Activated naive CD8-positive, alpha-beta T cell (primary cell): ENCODE results near the gene SLC22A13.
"Not testable (repeated sequence)": the region's sequence is repeated elsewhere in the genome, so short reads cannot be mapped to it uniquely, and the experiment has no call there.

Experiments used
- H3K27ac Mint-ChIP-seq: one replicate; pipeline ENCODE4 v1.8.0; 2021; ENCODE audit warnings: mixed read lengths
- H3K27me3 Mint-ChIP-seq: one replicate; pipeline ENCODE4 v1.8.0; 2021; ENCODE audit warnings: mixed read lengths
- H3K36me3 Mint-ChIP-seq: one replicate; pipeline ENCODE4 v1.8.0; 2021; ENCODE audit warnings: mixed read lengths
- H3K4me1 Mint-ChIP-seq: one replicate; pipeline ENCODE4 v1.8.0; 2021; ENCODE audit warnings: low read depth, mixed read lengths
- H3K4me3 Mint-ChIP-seq: one replicate; pipeline ENCODE4 v1.8.0; 2021; ENCODE audit warnings: mild to moderate bottlenecking, mixed read lengths
- H3K9me3 Mint-ChIP-seq: one replicate; pipeline ENCODE4 v1.8.0; 2021; ENCODE audit warnings: low read depth, mixed read lengths

Gene SLC22A13

GRCh38 chr3:38275658-38276057 lies 10.0 kb downstream of the SLC22A13 start:
- H3K9me3 Mint-ChIP-seq: no peaks in the 10 kb centered on the region
- no peak overlapping the region for H3K27ac Mint-ChIP-seq
- peaks cover 8% of the 10 kb centered on the region for H3K36me3 Mint-ChIP-seq
- no peaks in the 10 kb centered on the region for H3K27me3 Mint-ChIP-seq
- H3K4me1 Mint-ChIP-seq: no peaks in the 10 kb centered on the region
- H3K4me3 Mint-ChIP-seq: no peak overlapping the region

- no peaks in the 10 kb centered on the region for H3K9me3 Mint-ChIP-seq
- peaks cover 5% of the 10 kb centered on the region for H3K36me3 Mint-ChIP-seq
- H3K27me3 Mint-ChIP-seq: no peaks in the 10 kb centered on the region
- no peaks in the 10 kb centered on the region for H3K4me1 Mint-ChIP-seq
- H3K4me3 Mint-ChIP-seq: no peak overlapping the region
- no peak overlapping the region for H3K27ac Mint-ChIP-seq
Observed at GRCh38 chr3:38276081-38276916, 10.7 kb downstream of the SLC22A13 start.

GRCh38 chr3:38276917-38277630 lies 11.5 kb downstream of the SLC22A13 start:
- Mint-ChIP-seq H3K36me3 (peaks cover 5% of the 10 kb centered on the region), H3K27me3 (no peaks in the 10 kb centered on the region), H3K9me3 (no peaks in the 10 kb centered on the region), H3K4me1 (no peaks in the 10 kb centered on the region), H3K4me3 (no peak overlapping the region), H3K27ac (no peak overlapping the region)

GRCh38 chr3:38278841-38279240 lies 13.2 kb downstream of the SLC22A13 start:
- Mint-ChIP-seq H3K4me1 (no peaks in the 10 kb centered on the region), H3K27me3 (no peaks in the 10 kb centered on the region), H3K36me3 (peaks cover 5% of the 10 kb centered on the region), H3K27ac (no peak overlapping the region), H3K9me3 (no peaks in the 10 kb centered on the region), H3K4me3 (no peak overlapping the region)

GRCh38 chr3:38281895-38282686 lies 16.5 kb downstream of the SLC22A13 start, which contains the start of gene SLC22A14:
Gene SLC22A14, plus strand, starts transcription at chr3:38282294. Its CDS starts 23,733 bp downstream, at chr3:38306027.
- Mint-ChIP-seq H3K27ac (no peak within 1 kb of the TSS), H3K4me1 (no peaks in the 10 kb centered on the region), H3K4me3 (no peak within 1 kb of the TSS), H3K9me3 (no peaks in the 10 kb centered on the region), H3K36me3 (no peaks in the 10 kb centered on the region), H3K27me3 (no peaks in the 10 kb centered on the region)

GRCh38 chr3:38283810-38284755 lies 18.5 kb downstream of the SLC22A13 start:
- Mint-ChIP-seq H3K27ac (no peak overlapping the region), H3K4me3 (no peak overlapping the region), H3K27me3 (no peaks in the 10 kb centered on the region), H3K4me1 (no peaks in the 10 kb centered on the region), H3K36me3 (no peaks in the 10 kb centered on the region), H3K9me3 (no peaks in the 10 kb centered on the region)

GRCh38 chr3:38284756-38285150 lies 19.1 kb downstream of the SLC22A13 start:
- no peaks in the 10 kb centered on the region for H3K9me3 Mint-ChIP-seq
- no peak overlapping the region for H3K27ac Mint-ChIP-seq

GRCh38 chr3:38289286-38290217 lies 23.9 kb downstream of the SLC22A13 start:
- not testable (repeated sequence) for H3K4me3 Mint-ChIP-seq, H3K27me3 Mint-ChIP-seq, H3K4me1 Mint-ChIP-seq, H3K36me3 Mint-ChIP-seq, H3K27ac Mint-ChIP-seq, H3K9me3 Mint-ChIP-seq

More at GRCh38 chr3:38284756-38285150, 19.1 kb downstream of the SLC22A13 start:
- no peaks in the 10 kb centered on the region for H3K36me3 Mint-ChIP-seq
- no peaks in the 10 kb centered on the region for H3K27me3 Mint-ChIP-seq
- H3K4me1 Mint-ChIP-seq: no peaks in the 10 kb centered on the region
- no peak overlapping the region for H3K4me3 Mint-ChIP-seq

- H3K27me3 Mint-ChIP-seq, H3K9me3 Mint-ChIP-seq, H3K27ac Mint-ChIP-seq, H3K4me1 Mint-ChIP-seq, H3K4me3 Mint-ChIP-seq, H3K36me3 Mint-ChIP-seq: not testable (repeated sequence)
Observed at GRCh38 chr3:38297053-38297452, 31.4 kb downstream of the SLC22A13 start.

GRCh38 chr3:38297537-38297936 lies 31.9 kb downstream of the SLC22A13 start:
- H3K36me3 Mint-ChIP-seq: no peaks in the 10 kb centered on the region
- no peak overlapping the region for H3K27ac Mint-ChIP-seq
- H3K9me3 Mint-ChIP-seq: no peaks in the 10 kb centered on the region
- no peak overlapping the region for H3K4me3 Mint-ChIP-seq
- peaks cover 3% of the 10 kb centered on the region for H3K27me3 Mint-ChIP-seq
- no peaks in the 10 kb centered on the region for H3K4me1 Mint-ChIP-seq

- H3K4me1 Mint-ChIP-seq: no peaks in the 10 kb centered on the region
Observed at GRCh38 chr3:38297947-38298711, 32.5 kb downstream of the SLC22A13 start.

GRCh38 chr3:38306941-38307340 lies 41.3 kb downstream of the SLC22A13 start:
- peaks cover 4% of the 10 kb centered on the region for H3K36me3 Mint-ChIP-seq
- no peaks in the 10 kb centered on the region for H3K9me3 Mint-ChIP-seq
- H3K4me1 Mint-ChIP-seq: no peaks in the 10 kb centered on the region
- peaks cover 1% of the 10 kb centered on the region for H3K27me3 Mint-ChIP-seq
- no peak overlapping the region for H3K27ac Mint-ChIP-seq
- no peak overlapping the region for H3K4me3 Mint-ChIP-seq

More at GRCh38 chr3:38297947-38298711, 32.5 kb downstream of the SLC22A13 start:
- no peaks in the 10 kb centered on the region for H3K9me3 Mint-ChIP-seq
- peaks cover 3% of the 10 kb centered on the region for H3K27me3 Mint-ChIP-seq
- no peaks in the 10 kb centered on the region for H3K36me3 Mint-ChIP-seq
- no peak overlapping the region for H3K4me3 Mint-ChIP-seq
- no peak overlapping the region for H3K27ac Mint-ChIP-seq

GRCh38 chr3:38307599-38307998 lies 42.0 kb downstream of the SLC22A13 start:
- no peak overlapping the region for H3K4me3 Mint-ChIP-seq
- peaks cover 4% of the 10 kb centered on the region for H3K36me3 Mint-ChIP-seq
- no peak overlapping the region for H3K27ac Mint-ChIP-seq
- no peaks in the 10 kb centered on the region for H3K9me3 Mint-ChIP-seq
- peaks cover 1% of the 10 kb centered on the region for H3K27me3 Mint-ChIP-seq
- no peaks in the 10 kb centered on the region for H3K4me1 Mint-ChIP-seq
